Thyroid gland (tissue), 4 donors: ENCODE measurements around the gene KCNJ11. TPM values are rescaled to one million over a fixed set of nuclear protein-coding genes. Genes with fewer than 3 reads are reported as not detected.

Experiments used
- DNase-seq, 2 donors: peaks; one replicate each; pipeline ENCODE4 v3.0.0-alpha.2; 2019
- H3K27ac ChIP-seq, 3 donors: fragments of 200-600 bp; sonication (generic); 1 replicate in 2 of 3; 2 replicates in 1 of 3; pipeline ENCODE4 v1.5.1; 2016 to 2019; ENCODE audit warnings: mild to moderate bottlenecking in 1 of 3, moderate library complexity in 1 of 3
- H3K27me3 ChIP-seq: fragments of 200-600 bp; sonication (generic); one replicate; pipeline ENCODE4 v1.5.1; 2019
- H3K36me3 ChIP-seq, 2 donors: fragments of 200-600 bp; sonication (generic); one replicate each; pipeline ENCODE4 v1.5.1; 2016 to 2019
- H3K4me1 ChIP-seq, 2 donors: fragments of 200-600 bp; sonication (generic); one replicate each; pipeline ENCODE4 v1.5.1; 2017 to 2019
- H3K4me3 ChIP-seq, 3 donors: fragments of 200-600 bp; sonication (generic); replicated peaks in 1 of 3; 1 replicate in 2 of 3; 2 replicates in 1 of 3; pipeline ENCODE4 v1.5.1; 2016; ENCODE audit warnings: mild to moderate bottlenecking in 1 of 3
- H3K9me3 ChIP-seq: fragments of 200-600 bp; sonication (generic); one replicate; pipeline ENCODE4 v1.5.1; 2017
- POLR2A ChIP-seq, 2 donors: fragments of 450-650 bp; IDR thresholded peaks; one replicate each; pipeline ENCODE4 v1.6.1; 2017; ENCODE audit warnings: antibody characterized with exemption in 2 of 2, mild to moderate bottlenecking in 2 of 2, moderate library complexity in 1 of 2
- WGBS, 2 donors: methylation state at CpG; one replicate each; pipeline ENCODE4 v1.1.5; 2017; 5-methylcytosine and 5-hydroxymethylcytosine counted together
- intact Hi-C: fragments of 100-400 bp; cut with DNase I; formaldehyde crosslinking; loops from one replicate; pipeline ENCODE4 v1.15.1; 2023
- total RNA-seq, 4 donors: library from RNA; depleted of rRNA; stranded (reverse); fragments of >200 nt; gene quantifications; one replicate each; pipeline ENCODE4 v1.2.3, GENCODE V29; 2016
- TF ChIP-seq, protein P1 (sequence below), 6 experiments: fragments of 200-600 bp in 3 of 6; fragments of 450-650 bp in 3 of 6; sonication (generic) in 3 of 6; IDR thresholded peaks; one replicate each; pipeline ENCODE4 v1.5.1; 2016 to 2019; ENCODE audit warnings: antibody characterized with exemption in 6 of 6, mild to moderate bottlenecking in 2 of 6, inconsistent platforms in 1 of 6, moderate library complexity in 1 of 6

The KCNJ11 gene
- total RNA-seq = 10 to 100 TPM in 3 of 4 donors, 1 to 10 TPM in 1; 7.3 to 18.9 (median 15.9) TPM

- peak within 1 kb of the TSS; percentile 19 to 49 (median 36) for H3K4me3 ChIP-seq
- no peaks in the 10 kb centered on the region for H3K9me3 ChIP-seq
- WGBS, 2 donors = 4 to 5% methylated on average over 21 to 28 of the region's 53 CpGs
- DNase-seq = peak; percentile 48 to 51
- peaks cover 17 to 30% of the 10 kb centered on the region in 2 donors for H3K4me1 ChIP-seq
- TF ChIP-seq, protein P1, sequence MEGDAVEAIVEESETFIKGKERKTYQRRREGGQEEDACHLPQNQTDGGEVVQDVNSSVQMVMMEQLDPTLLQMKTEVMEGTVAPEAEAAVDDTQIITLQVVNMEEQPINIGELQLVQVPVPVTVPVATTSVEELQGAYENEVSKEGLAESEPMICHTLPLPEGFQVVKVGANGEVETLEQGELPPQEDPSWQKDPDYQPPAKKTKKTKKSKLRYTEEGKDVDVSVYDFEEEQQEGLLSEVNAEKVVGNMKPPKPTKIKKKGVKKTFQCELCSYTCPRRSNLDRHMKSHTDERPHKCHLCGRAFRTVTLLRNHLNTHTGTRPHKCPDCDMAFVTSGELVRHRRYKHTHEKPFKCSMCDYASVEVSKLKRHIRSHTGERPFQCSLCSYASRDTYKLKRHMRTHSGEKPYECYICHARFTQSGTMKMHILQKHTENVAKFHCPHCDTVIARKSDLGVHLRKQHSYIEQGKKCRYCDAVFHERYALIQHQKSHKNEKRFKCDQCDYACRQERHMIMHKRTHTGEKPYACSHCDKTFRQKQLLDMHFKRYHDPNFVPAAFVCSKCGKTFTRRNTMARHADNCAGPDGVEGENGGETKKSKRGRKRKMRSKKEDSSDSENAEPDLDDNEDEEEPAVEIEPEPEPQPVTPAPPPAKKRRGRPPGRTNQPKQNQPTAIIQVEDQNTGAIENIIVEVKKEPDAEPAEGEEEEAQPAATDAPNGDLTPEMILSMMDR (IDR thresholded peaks at IDR 0.05) = no peak
- TF ChIP-seq POLR2A (IDR thresholded peaks at IDR 0.05) = no peak
- H3K36me3 ChIP-seq = no peaks in the 10 kb centered on the region
- H3K27me3 ChIP-seq = no peaks in the 10 kb centered on the region
- intact Hi-C loops = no loop called here
- H3K27ac ChIP-seq = peak within 1 kb of the TSS; percentile 19 to 66 (median 63)
These were observed at the start of gene KCNJ11 for GRCh38 chr11:17388609-17389210. Gene KCNJ11 (minus strand): TSS chr11:17388659. CDS start chr11:17388091, 568 bp downstream.

DNA sequence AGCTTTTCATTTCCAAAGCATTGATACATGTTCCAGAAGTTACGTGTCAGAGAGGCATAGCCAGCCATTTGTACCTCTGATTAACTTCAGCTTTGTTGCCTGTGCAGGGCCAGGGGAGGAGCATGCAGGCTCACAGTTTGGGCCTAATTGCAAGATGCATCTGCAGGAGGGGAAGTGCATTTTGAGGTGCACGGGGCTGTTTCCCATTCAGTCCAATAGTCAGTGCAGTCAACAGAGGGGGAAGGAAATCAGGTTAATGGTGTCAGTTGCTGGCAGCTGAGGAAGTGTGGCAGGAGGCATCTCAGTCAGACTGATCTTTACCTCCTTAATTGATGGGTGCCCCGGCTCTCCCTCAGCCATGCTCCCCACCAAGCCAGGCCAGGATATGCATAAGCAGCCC is 48.9 kb upstream of the KCNJ11 start:
- DNase-seq = no peak
- no peak overlapping the region for H3K4me3 ChIP-seq
- no peak for TF ChIP-seq POLR2A (IDR thresholded peaks at IDR 0.05)
- TF ChIP-seq, protein P1 (IDR thresholded peaks at IDR 0.05) = no peak
- WGBS, 2 donors = 94 to 97% methylated on average over 3 of the region's 3 CpGs
- H3K27ac ChIP-seq = no peak overlapping the region
- no peaks in the 10 kb centered on the region for H3K36me3 ChIP-seq
- intact Hi-C loops = no loop called here
- peaks cover 6 to 18% of the 10 kb centered on the region in 2 donors for H3K4me1 ChIP-seq
- no peaks in the 10 kb centered on the region for H3K9me3 ChIP-seq
- H3K27me3 ChIP-seq = no peaks in the 10 kb centered on the region

DNA sequence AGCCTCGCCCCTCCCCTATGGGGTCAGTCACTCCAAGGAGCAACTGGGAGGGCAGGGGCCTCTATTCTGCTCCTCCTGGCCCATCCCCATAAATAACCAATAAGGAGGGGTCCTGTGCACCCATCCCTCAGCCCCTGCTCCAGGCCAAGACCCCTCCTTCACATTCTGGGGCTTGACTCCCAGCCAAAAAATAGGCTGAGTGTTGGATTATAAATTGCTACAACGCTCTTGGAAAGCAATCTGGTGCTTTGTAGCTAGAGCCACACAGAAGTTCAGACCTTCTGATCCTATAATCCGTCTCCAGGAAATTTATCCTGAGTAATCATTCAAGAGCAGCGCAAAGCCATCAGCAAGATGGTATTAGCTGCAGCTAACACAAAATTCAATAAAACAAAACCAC is 45.6 kb upstream of the KCNJ11 start:
- Histone ChIP-seq H3K27me3 (no peaks in the 10 kb centered on the region), H3K27ac (no peak overlapping the region), H3K4me1 (peaks cover under 1 to 4% of the 10 kb centered on the region in 2 donors), H3K4me3 (no peak overlapping the region), H3K36me3 (no peaks in the 10 kb centered on the region), H3K9me3 (no peaks in the 10 kb centered on the region)
- intact Hi-C loops = no loop called here
- TF ChIP-seq POLR2A (IDR thresholded peaks at IDR 0.05) = no peak
- TF ChIP-seq, protein P1 (IDR thresholded peaks at IDR 0.05) = no peak
- DNase-seq = no peak
- WGBS, 2 donors = 93 to 95% methylated on average over 4 of the region's 4 CpGs

GRCh38 chr11:17432002-17432401 is 43.5 kb upstream of the KCNJ11 start:
- TF ChIP-seq, protein P1 (IDR thresholded peaks at IDR 0.05) = no peak
- TF ChIP-seq POLR2A (IDR thresholded peaks at IDR 0.05) = no peak
- H3K36me3 ChIP-seq = no peaks in the 10 kb centered on the region
- no peak for DNase-seq
- no peak overlapping the region for H3K4me3 ChIP-seq
- no peak overlapping the region for H3K27ac ChIP-seq
- intact Hi-C loops = no loop called here
- H3K9me3 ChIP-seq = no peaks in the 10 kb centered on the region
- 71 to 78% methylated on average over 7 of the region's 7 CpGs for WGBS, 2 donors
- H3K4me1 ChIP-seq = no peaks in the 10 kb centered on the region
- H3K27me3 ChIP-seq = no peaks in the 10 kb centered on the region

DNA sequence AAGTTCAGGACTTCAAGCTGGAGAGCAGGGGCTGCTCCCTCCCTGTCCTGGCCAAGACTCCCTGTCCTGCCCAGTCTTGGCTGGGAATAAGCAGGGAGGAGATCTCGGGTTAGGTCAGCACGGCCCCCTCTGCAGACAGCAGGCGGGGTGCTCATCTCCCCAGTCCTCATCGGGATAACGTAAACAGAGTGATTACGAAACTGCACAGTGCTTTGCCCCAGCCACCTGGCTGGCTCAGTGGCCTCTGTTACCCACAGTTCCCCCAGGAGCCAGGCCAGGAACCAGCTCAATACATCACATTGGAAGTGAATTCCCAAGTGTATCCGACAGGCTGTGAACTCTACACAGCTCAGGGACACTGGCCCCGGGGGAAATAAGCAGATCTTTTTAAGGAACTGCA is 42.7 kb upstream of the KCNJ11 start:
- TF ChIP-seq, protein P1 (IDR thresholded peaks at IDR 0.05) = no peak
- no peak for TF ChIP-seq POLR2A (IDR thresholded peaks at IDR 0.05)
- 49 to 69% methylated on average over 7 to 8 of the region's 8 CpGs for WGBS, 2 donors
- Histone ChIP-seq H3K27ac (no peak overlapping the region), H3K4me1 (no peaks in the 10 kb centered on the region), H3K27me3 (no peaks in the 10 kb centered on the region), H3K36me3 (no peaks in the 10 kb centered on the region), H3K4me3 (no peak overlapping the region), H3K9me3 (no peaks in the 10 kb centered on the region)
- intact Hi-C loops = no loop called here
- no peak for DNase-seq
